SU-DHL-6 (cell line): ENCODE results near the gene FAM120A.

Experiments
- H2AFZ ChIP-seq: fragments of 200-600 bp; sonication (generic); 2 replicates; pipeline ENCODE4 v1.6.1; 2014; ENCODE audit warnings: low read depth, mild to moderate bottlenecking, moderate library complexity, mixed read lengths, antibody characterized with exemption, low read length; ENCODE audit not compliant: severe bottlenecking
- H3F3A ChIP-seq: fragments of 200-600 bp; shearing (Covaris generic); 2 replicates; pipeline ENCODE4 v1.6.0; 2016; ENCODE audit warnings: antibody characterized with exemption, mild to moderate bottlenecking; ENCODE audit not compliant: insufficient read depth
- H3K27ac ChIP-seq: fragments of 200-600 bp; sonication (generic); 2 replicates; pipeline ENCODE4 v1.5.1; 2016; ENCODE audit warnings: low read depth, mild to moderate bottlenecking, low read length, moderate library complexity, mixed read lengths
- H3K27me3 ChIP-seq: fragments of 200-600 bp; sonication (generic), shearing (Covaris generic); 2 replicates; pipeline ENCODE4 v1.6.0; 2014; ENCODE audit warnings: mild to moderate bottlenecking, low read length
- H3K36me3 ChIP-seq: fragments of 200-600 bp; sonication (generic); 2 replicates; pipeline ENCODE4 v1.6.1; 2014; ENCODE audit warnings: mild to moderate bottlenecking, low read length, mixed read lengths
- H3K4me2 ChIP-seq: fragments of 300-600, 200-600 bp; shearing (Covaris generic), sonication (generic); 2 replicates; pipeline ENCODE4 v1.6.0; 2014; ENCODE audit warnings: low read length, low read depth, mild to moderate bottlenecking; ENCODE audit not compliant: poor library complexity, severe bottlenecking
- H3K4me3 ChIP-seq: fragments of 200-600 bp; sonication (generic); 2 replicates; pipeline ENCODE4 v1.5.1; 2014; ENCODE audit warnings: antibody characterized with exemption, low read length, mild to moderate bottlenecking, mixed read lengths; ENCODE audit not compliant: insufficient read depth, poor library complexity, severe bottlenecking
- H3K79me2 ChIP-seq: fragments of 200-600 bp; sonication (generic); 2 replicates; pipeline ENCODE4 v1.6.1; 2014; ENCODE audit warnings: mild to moderate bottlenecking, low read length, moderate library complexity; ENCODE audit not compliant: insufficient read depth
- H3K9ac ChIP-seq: fragments of 200-600 bp; sonication (generic); 2 replicates; pipeline ENCODE4 v1.7.0; 2014; ENCODE audit warnings: mild to moderate bottlenecking, low read length
- H3K9me2 ChIP-seq: fragments of 200-600 bp; sonication (generic); replicated peaks from 2 replicates; pipeline ENCODE4 v1.6.1; 2014; ENCODE audit warnings: low read length; ENCODE audit not compliant: insufficient read depth
- H3K9me3 ChIP-seq: fragments of 200-600 bp; sonication (generic); 2 replicates; pipeline ENCODE4 v1.6.1; 2014; ENCODE audit warnings: low read length, mixed read lengths; ENCODE audit not compliant: insufficient read depth
- H4K20me1 ChIP-seq: fragments of 200-600 bp; sonication (generic); 2 replicates; pipeline ENCODE4 v1.6.1; 2014; ENCODE audit warnings: low read depth, mild to moderate bottlenecking, antibody characterized with exemption, low read length, moderate library complexity, mixed read lengths
- EZH2phosphoT487 ChIP-seq: fragments of 200-600 bp; sonication (generic), shearing (Covaris generic); conservative IDR thresholded peaks from 2 replicates; pipeline ENCODE4 v1.6.1; 2018; ENCODE audit warnings: mild to moderate bottlenecking, antibody characterized with exemption, low read length, moderate library complexity, mixed read lengths
- TF ChIP-seq, protein P1 (sequence below): fragments of 200-600 bp; sonication (generic); IDR thresholded peaks from one replicate; pipeline ENCODE4 v1.5.1; 2017; ENCODE audit warnings: antibody characterized with exemption, mild to moderate bottlenecking, low read length, moderate library complexity; ENCODE audit not compliant: insufficient read depth, poor library complexity, severe bottlenecking

Gene FAM120A

DNA sequence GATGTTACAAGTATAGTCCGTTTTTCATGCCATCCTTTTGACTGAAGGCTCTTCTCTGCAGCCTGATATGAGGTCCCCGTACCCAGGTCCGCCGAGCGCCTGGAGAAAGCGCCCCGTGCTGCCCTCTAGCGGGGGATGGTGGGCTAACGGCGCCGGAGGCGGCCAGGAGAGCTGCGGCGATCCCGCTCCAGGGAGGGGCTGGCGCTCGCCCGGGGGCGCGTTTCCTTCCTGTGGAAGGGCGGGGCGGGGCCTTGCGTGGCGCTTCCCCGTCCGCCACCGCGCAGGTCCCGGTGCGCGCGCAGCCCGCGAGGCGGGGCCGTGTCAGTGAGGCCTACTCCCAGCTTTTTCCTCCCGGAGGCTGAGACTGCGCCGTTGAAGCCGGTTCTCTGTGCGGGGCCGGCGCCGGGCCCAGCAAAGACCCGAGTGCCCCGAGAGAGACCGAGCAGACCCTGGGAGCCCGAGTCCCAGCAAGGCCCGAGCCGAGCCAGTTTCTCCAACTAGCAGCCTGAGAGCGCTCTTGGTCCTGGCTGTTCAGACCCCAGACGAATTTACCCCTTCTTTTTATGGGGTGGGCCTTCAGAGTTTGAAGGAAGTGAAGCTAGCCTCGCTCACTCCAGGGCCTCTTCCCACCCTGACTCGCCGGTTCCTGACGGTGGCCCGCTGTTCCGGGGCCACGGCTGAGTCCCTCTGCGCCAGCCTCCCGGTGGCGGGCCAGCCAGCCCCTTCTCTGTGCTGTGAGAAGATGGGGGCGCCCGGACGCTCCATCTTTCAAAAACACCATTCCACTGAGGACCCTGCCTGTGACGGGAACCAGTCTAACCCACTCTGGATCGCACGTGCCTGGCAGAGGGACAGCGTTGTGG, 115.2 kb downstream of the FAM120A start:
- Histone ChIP-seq H3K9me3 (no peaks in the 10 kb centered on the region), H3K79me2 (no peaks in the 10 kb centered on the region), H4K20me1 (no peaks in the 10 kb centered on the region), H3K4me3 (peak overlapping the region; percentile 54), H3K27me3 (no peaks in the 10 kb centered on the region), H3K27ac (peak overlapping the region; percentile 45), H3K9me2 (no peaks in the 10 kb centered on the region), H3K36me3 (peaks cover 6% of the 10 kb centered on the region; the same call in 1 of the 2 replicates), H3K9ac (peak overlapping the region; percentile 81), H2AFZ (peak overlapping the region; percentile 57), H3K4me2 (peak overlapping the region; percentile 66), H3F3A (0 out of 2 replicates have a peak, but pooled peaks cover 21% of the 10 kb centered on the region)
- no peak for TF ChIP-seq EZH2phosphoT487
- TF ChIP-seq, protein P1, sequence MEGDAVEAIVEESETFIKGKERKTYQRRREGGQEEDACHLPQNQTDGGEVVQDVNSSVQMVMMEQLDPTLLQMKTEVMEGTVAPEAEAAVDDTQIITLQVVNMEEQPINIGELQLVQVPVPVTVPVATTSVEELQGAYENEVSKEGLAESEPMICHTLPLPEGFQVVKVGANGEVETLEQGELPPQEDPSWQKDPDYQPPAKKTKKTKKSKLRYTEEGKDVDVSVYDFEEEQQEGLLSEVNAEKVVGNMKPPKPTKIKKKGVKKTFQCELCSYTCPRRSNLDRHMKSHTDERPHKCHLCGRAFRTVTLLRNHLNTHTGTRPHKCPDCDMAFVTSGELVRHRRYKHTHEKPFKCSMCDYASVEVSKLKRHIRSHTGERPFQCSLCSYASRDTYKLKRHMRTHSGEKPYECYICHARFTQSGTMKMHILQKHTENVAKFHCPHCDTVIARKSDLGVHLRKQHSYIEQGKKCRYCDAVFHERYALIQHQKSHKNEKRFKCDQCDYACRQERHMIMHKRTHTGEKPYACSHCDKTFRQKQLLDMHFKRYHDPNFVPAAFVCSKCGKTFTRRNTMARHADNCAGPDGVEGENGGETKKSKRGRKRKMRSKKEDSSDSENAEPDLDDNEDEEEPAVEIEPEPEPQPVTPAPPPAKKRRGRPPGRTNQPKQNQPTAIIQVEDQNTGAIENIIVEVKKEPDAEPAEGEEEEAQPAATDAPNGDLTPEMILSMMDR: peak; percentile 81

GRCh38 chr9:93567271-93567959, 115.9 kb downstream of the FAM120A start:
- Histone ChIP-seq H3K9ac (peak overlapping the region; percentile 81), H2AFZ (peak overlapping the region; percentile 57)

DNA sequence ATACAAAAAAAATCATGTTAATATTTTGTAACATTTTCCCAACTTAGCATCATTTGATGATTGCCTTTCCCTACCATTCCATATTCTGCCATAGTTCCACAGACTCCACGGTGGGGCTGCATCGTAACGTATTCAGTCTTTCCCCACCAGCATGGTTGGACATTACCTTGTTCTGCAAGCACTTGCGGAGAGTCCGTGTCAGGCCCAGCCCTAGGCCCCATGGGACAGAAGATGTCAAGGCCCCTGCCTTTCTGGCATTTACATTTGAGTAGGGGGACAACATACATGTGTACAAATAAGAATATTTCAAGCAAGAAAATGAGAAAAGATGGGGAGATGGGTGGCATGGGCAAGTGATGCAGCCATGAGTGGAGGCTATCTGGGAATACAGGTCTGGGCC, 116.7 kb downstream of the FAM120A start:
- H3F3A ChIP-seq: 0 out of 2 replicates have a peak, but pooled peaks cover 21% of the 10 kb centered on the region
- no peak overlapping the region for H2AFZ ChIP-seq
- no peak overlapping the region for H3K4me3 ChIP-seq
- H3K27ac ChIP-seq: no peak overlapping the region
- no peak overlapping the region for H3K4me2 ChIP-seq
- H3K79me2 ChIP-seq: no peaks in the 10 kb centered on the region
- no peaks in the 10 kb centered on the region for H3K9me2 ChIP-seq
- H3K36me3 ChIP-seq: no peaks in the 10 kb centered on the region
- no peaks in the 10 kb centered on the region for H3K27me3 ChIP-seq
- H4K20me1 ChIP-seq: no peaks in the 10 kb centered on the region
- H3K9ac ChIP-seq: no peak overlapping the region
- TF ChIP-seq, protein P1: no peak
- no peak for TF ChIP-seq EZH2phosphoT487
- H3K9me3 ChIP-seq: no peaks in the 10 kb centered on the region

More at GRCh38 chr9:93567271-93567959, 115.9 kb downstream of the FAM120A start:
- TF ChIP-seq, protein P1: no peak
- no peak for TF ChIP-seq EZH2phosphoT487
- Histone ChIP-seq H3K79me2 (no peaks in the 10 kb centered on the region), H3K4me2 (peak overlapping the region; percentile 66), H3K9me3 (no peaks in the 10 kb centered on the region), H3K9me2 (no peaks in the 10 kb centered on the region), H3K27me3 (no peaks in the 10 kb centered on the region), H3K36me3 (no peaks in the 10 kb centered on the region), H4K20me1 (no peaks in the 10 kb centered on the region), H3K4me3 (peak overlapping the region; percentile 54), H3K27ac (no peak overlapping the region), H3F3A (0 out of 2 replicates have a peak, but pooled peaks cover 21% of the 10 kb centered on the region)
